CD4-positive, alpha-beta memory T cell (primary cell): ENCODE measurements around the gene ZNF740. TPM values are rescaled to one million over a fixed set of nuclear protein-coding genes. Genes with fewer than 3 reads are reported as not detected.

Experiments
- CTCF ChIA-PET: fragments of 350-600 bp; sonication (Branson Sonifier 250); formaldehyde crosslinking; loops from one replicate; lab custom pipeline; 2021; ENCODE audit warnings: inconsistent platforms; ENCODE audit not compliant: partially characterized antibody; lab: Charles Lee
- POLR2A ChIA-PET: fragments of 350-600 bp; sonication (Branson Sonifier 250); formaldehyde crosslinking; loops from one replicate; lab custom pipeline; 2021; ENCODE audit not compliant: partially characterized antibody; lab: Charles Lee
- DNase-seq, 5 donors: peaks; one replicate each; pipeline versions ENCODE4 v3.0.0 to v3.0.0-alpha.2; 2020 to 2022; ENCODE audit warnings: mixed read lengths in 1 of 5
- H3K27ac ChIP-seq: one replicate; pipeline ENCODE4 v1.7.0; 2013; ENCODE audit warnings: low read depth, low read length
- H3K27me3 ChIP-seq: 2 replicates; pipeline ENCODE4 v1.7.0; 2013; ENCODE audit warnings: mild to moderate bottlenecking, low read length, moderate library complexity; ENCODE audit not compliant: insufficient read depth
- H3K36me3 ChIP-seq: 2 replicates; pipeline ENCODE4 v1.7.0; 2013; ENCODE audit warnings: mild to moderate bottlenecking, low read length, moderate library complexity; ENCODE audit not compliant: insufficient read depth
- H3K4me1 ChIP-seq: 2 replicates; pipeline ENCODE4 v1.7.0; 2013; ENCODE audit warnings: mild to moderate bottlenecking, low read length, moderate library complexity; ENCODE audit not compliant: insufficient read depth
- H3K4me3 ChIP-seq, 2 donors: one replicate each; pipeline ENCODE4 v1.7.0; 2013; ENCODE audit warnings: low read length in 2 of 2, mild to moderate bottlenecking in 1 of 2
- H3K9me3 ChIP-seq, 2 donors: one replicate each; pipeline ENCODE4 v1.7.0; 2013; ENCODE audit warnings: low read length in 2 of 2, control low read depth in 1 of 2; ENCODE audit not compliant: control insufficient read depth in 1 of 2
- H3K27ac Mint-ChIP-seq, 7 donors: one replicate each; pipeline ENCODE4 v1.8.0; 2020 to 2021; ENCODE audit warnings: mixed read lengths in 7 of 7, mild to moderate bottlenecking in 6 of 7, inconsistent platforms in 3 of 7, moderate library complexity in 3 of 7
- H3K27me3 Mint-ChIP-seq, 2 donors: one replicate each; pipeline ENCODE4 v1.8.0; 2020 to 2021; ENCODE audit warnings: mixed read lengths in 2 of 2
- H3K36me3 Mint-ChIP-seq, 2 donors: one replicate each; pipeline ENCODE4 v1.8.0; 2020 to 2021; ENCODE audit warnings: mixed read lengths in 2 of 2, inconsistent platforms in 1 of 2, mild to moderate bottlenecking in 1 of 2
- H3K4me1 Mint-ChIP-seq, 4 donors: one replicate each; pipeline ENCODE4 v1.8.0; 2020 to 2021; ENCODE audit warnings: mixed read lengths in 4 of 4, mild to moderate bottlenecking in 1 of 4
- H3K4me3 Mint-ChIP-seq, 8 donors: one replicate each; pipeline ENCODE4 v1.8.0; 2020 to 2021; ENCODE audit warnings: mixed read lengths in 8 of 8, mild to moderate bottlenecking in 7 of 8, moderate library complexity in 6 of 8, inconsistent platforms in 3 of 8
- H3K9me3 Mint-ChIP-seq, 8 donors: one replicate each; pipeline ENCODE4 v1.8.0; 2020 to 2021; ENCODE audit warnings: mixed read lengths in 8 of 8, mild to moderate bottlenecking in 5 of 8, inconsistent platforms in 3 of 8, moderate library complexity in 1 of 8
- intact Hi-C: fragments of 100-400 bp; cut with micrococcal nuclease; formaldehyde crosslinking; loops from one replicate; pipeline ENCODE4 v1.15.1; 2023
- polyA plus RNA-seq, 2 donors: library from polyadenylated mRNA; unstranded; fragments of 300-500 nt; fragmentation: Illumina TruSeq; gene quantifications; one replicate each; pipeline ENCODE4 v1.2.3, GENCODE V29; 2021
- total RNA-seq, 2 experiments: library from RNA; stranded (reverse); gene quantifications; one replicate each; pipeline ENCODE4 v1.2.3, GENCODE V29; 2021

The ZNF740 gene
- total and polyA plus RNA-seq, 4 experiments from 2014 or later = 0.90 to 113 (median 56.1) TPM

GRCh38 chr12:53213348-53213747 lies 32.8 kb downstream of the ZNF740 start:
- ChIA-PET POLR2A (interaction anchor here (0.5 to 27.7 kb wide), 14 partner anchors 8 to 200 kb away, joined by 3 to 463 read pairs (median 14); partner anchors contain the start of genes AAAS, CSAD, ESPL1 and PFDN5), CTCF (interaction anchor here (0.7 to 12.8 kb wide), 33 partner anchors 10 to 159 kb away, joined by 3 to 339 read pairs (median 6); partner anchors contain the start of genes AAAS, CSAD, ESPL1 and MYG1)
- Histone ChIP-seq H3K36me3 (peaks cover 50% of the 10 kb centered on the region), H3K9me3 (no peaks in the 10 kb centered on the region), H3K4me3 (no peak overlapping the region), H3K27me3 (no peaks in the 10 kb centered on the region), H3K4me1 (peaks cover 84% of the 10 kb centered on the region), H3K27ac (peak overlapping the region; percentile 36)
- DNase-seq = peak; percentile 77 to 84 (median 78)
- Mint-ChIP-seq H3K9me3 (no peaks in the 10 kb centered on the region), H3K27me3 (no peaks in the 10 kb centered on the region), H3K4me3 (peak overlapping the region in 1 of 8 donors; percentile 41), H3K36me3 (peaks cover 46 to 66% of the 10 kb centered on the region in 2 donors), H3K27ac (peak overlapping the region; percentile 46 to 97 (median 87)), H3K4me1 (peaks cover 45 to 81% (median 68%) of the 10 kb centered on the region in 4 donors)
- intact Hi-C loops = loop anchor here (1.0 to 2.0 kb wide), 5 partner anchors 38 to 108 kb away; partner anchors contain the start of genes AAAS and ESPL1

GRCh38 chr12:53214221-53214620 lies 33.7 kb downstream of the ZNF740 start:
- H3K4me3 ChIP-seq = no peak overlapping the region
- Mint-ChIP-seq H3K27ac (peak overlapping the region; percentile 30 to 97 (median 84)), H3K4me1 (peaks cover 42 to 79% (median 66%) of the 10 kb centered on the region in 4 donors), H3K36me3 (peaks cover 46 to 67% of the 10 kb centered on the region in 2 donors), H3K9me3 (no peaks in the 10 kb centered on the region), H3K4me3 (peak overlapping the region in 1 of 8 donors; percentile 14), H3K27me3 (no peaks in the 10 kb centered on the region)
- no peaks in the 10 kb centered on the region for H3K9me3 ChIP-seq
- intact Hi-C loops = no loop called here
- DNase-seq = no peak
- peaks cover 50% of the 10 kb centered on the region for H3K36me3 ChIP-seq
- H3K4me1 ChIP-seq = peaks cover 84% of the 10 kb centered on the region
- peak overlapping the region; percentile 36 for H3K27ac ChIP-seq
- ChIA-PET POLR2A (interaction anchor here (0.5 to 27.7 kb wide), 18 partner anchors 7 to 200 kb away, joined by 3 to 463 read pairs (median 8); partner anchors contain the start of genes AAAS, CSAD, ESPL1 and MYG1), CTCF (interaction anchor here (0.8 to 12.8 kb wide), 30 partner anchors 9 to 148 kb away, joined by 3 to 339 read pairs (median 6); partner anchors contain the start of genes AAAS, CSAD, ESPL1 and MYG1)
- no peaks in the 10 kb centered on the region for H3K27me3 ChIP-seq

GRCh38 chr12:53214687-53215455 lies 34.3 kb downstream of the ZNF740 start:
- intact Hi-C loops = no loop called here
- H3K27me3 Mint-ChIP-seq = no peaks in the 10 kb centered on the region
- Histone ChIP-seq H3K27me3 (no peaks in the 10 kb centered on the region), H3K9me3 (no peaks in the 10 kb centered on the region), H3K4me3 (no peak overlapping the region), H3K27ac (peak overlapping the region; percentile 24), H3K4me1 (peaks cover 79% of the 10 kb centered on the region), H3K36me3 (peaks cover 50% of the 10 kb centered on the region)
- H3K27ac Mint-ChIP-seq = peak overlapping the region; percentile 30 to 97 (median 80)
- no peak for DNase-seq
- H3K4me3 Mint-ChIP-seq = no peak overlapping the region
- H3K4me1 Mint-ChIP-seq = peaks cover 43 to 80% (median 67%) of the 10 kb centered on the region in 4 donors
- ChIA-PET POLR2A (interaction anchor here (0.7 to 27.7 kb wide), 18 partner anchors 6 to 130 kb away, joined by 3 to 463 read pairs (median 8); partner anchors contain the start of genes AAAS, CSAD, ESPL1 and MYG1), CTCF (interaction anchor here (0.8 to 12.8 kb wide), 19 partner anchors 8 to 137 kb away, joined by 3 to 339 read pairs (median 17); partner anchors contain the start of genes AAAS, ESPL1, MYG1 and PFDN5)
- H3K9me3 Mint-ChIP-seq = no peaks in the 10 kb centered on the region
- peaks cover 46 to 73% of the 10 kb centered on the region in 2 donors for H3K36me3 Mint-ChIP-seq

GRCh38 chr12:53215497-53215896 lies 35.0 kb downstream of the ZNF740 start:
- intact Hi-C loops = no loop called here
- CTCF ChIA-PET = interaction anchor here (0.8 to 12.8 kb wide), 16 partner anchors 10 to 130 kb away, joined by 3 to 339 read pairs (median 17); partner anchors contain the start of genes AAAS, ESPL1, MYG1 and PFDN5
- Mint-ChIP-seq H3K27ac (peak overlapping the region; percentile 72 to 97 (median 81)), H3K36me3 (peaks cover 46 to 75% of the 10 kb centered on the region in 2 donors), H3K27me3 (no peaks in the 10 kb centered on the region), H3K9me3 (no peaks in the 10 kb centered on the region), H3K4me1 (peaks cover 43 to 85% (median 68%) of the 10 kb centered on the region in 4 donors), H3K4me3 (peak overlapping the region in 3 of 8 donors; percentile 41 to 94 (median 61))
- Histone ChIP-seq H3K27me3 (no peaks in the 10 kb centered on the region), H3K4me1 (peaks cover 73% of the 10 kb centered on the region), H3K9me3 (no peaks in the 10 kb centered on the region), H3K36me3 (peaks cover 47% of the 10 kb centered on the region), H3K4me3 (no peak overlapping the region), H3K27ac (peak overlapping the region; percentile 24)
- POLR2A ChIA-PET = interaction anchor here (1.1 to 27.7 kb wide), 11 partner anchors 6 to 109 kb away, joined by 3 to 463 read pairs (median 16); partner anchors contain the start of genes CSAD, ESPL1, ITGB7 and PFDN5
- DNase-seq = no peak

- H3K4me1 ChIP-seq = peaks cover 75% of the 10 kb centered on the region
- POLR2A ChIA-PET = interaction anchor here (0.9 to 16.2 kb wide), 10 partner anchors 8 to 107 kb away, joined by 3 to 333 read pairs (median 38); partner anchors contain the start of genes AAAS, CSAD, ESPL1 and ITGB7
Measured at GRCh38 chr12:53217051-53217930, 36.8 kb downstream of the ZNF740 start.

DNA sequence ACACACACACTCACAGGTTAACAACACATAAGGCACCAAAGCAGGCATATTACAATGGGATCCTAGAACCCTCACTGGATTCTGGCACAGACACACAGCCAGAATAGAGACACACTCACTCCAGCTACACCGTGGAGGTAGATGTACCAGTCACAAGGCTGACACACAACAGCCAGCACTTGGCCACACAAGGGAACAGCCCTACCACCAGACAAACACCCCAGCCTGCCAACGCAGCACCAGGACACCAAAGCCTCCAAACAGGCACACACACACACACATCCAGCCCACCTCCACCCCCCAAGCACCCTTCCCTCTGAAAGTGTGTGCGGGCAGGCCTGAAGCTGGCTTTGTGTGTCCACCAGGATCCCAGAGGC lies 37.4 kb downstream of the ZNF740 start:
- ChIA-PET CTCF (interaction anchor here (0.8 to 12.8 kb wide), 4 partner anchors 15 to 73 kb away, joined by 3 to 339 read pairs (median 23); partner anchors contain the start of genes MYG1 and PFDN5), POLR2A (interaction anchor here (0.9 to 16.2 kb wide), 11 partner anchors 8 to 103 kb away, joined by 3 to 333 read pairs (median 44); partner anchors contain the start of genes AAAS, CSAD, ESPL1 and ITGB7)
- H3K4me1 Mint-ChIP-seq = peaks cover 49 to 92% (median 71%) of the 10 kb centered on the region in 4 donors
- peak overlapping the region; percentile 89 to 97 (median 91) for H3K27ac Mint-ChIP-seq
- H3K36me3 Mint-ChIP-seq = peaks cover 30 to 59% of the 10 kb centered on the region in 2 donors
- intact Hi-C loops = no loop called here
- DNase-seq = no peak
- Histone ChIP-seq H3K27ac (peak overlapping the region; percentile 98), H3K4me3 (peak overlapping the region; percentile 1 to 4), H3K4me1 (peaks cover 78% of the 10 kb centered on the region), H3K36me3 (peaks cover 24% of the 10 kb centered on the region), H3K9me3 (no peaks in the 10 kb centered on the region), H3K27me3 (no peaks in the 10 kb centered on the region)
- H3K9me3 Mint-ChIP-seq = no peaks in the 10 kb centered on the region
- H3K4me3 Mint-ChIP-seq = peak overlapping the region; percentile 83 to 97 (median 91)
- H3K27me3 Mint-ChIP-seq = no peaks in the 10 kb centered on the region

More at GRCh38 chr12:53217051-53217930, 36.8 kb downstream of the ZNF740 start:
- intact Hi-C loops = no loop called here
- Mint-ChIP-seq H3K27me3 (no peaks in the 10 kb centered on the region), H3K27ac (peak overlapping the region; percentile 89 to 97 (median 91)), H3K4me3 (peak overlapping the region; percentile 83 to 97 (median 91)), H3K36me3 (peaks cover 36 to 64% of the 10 kb centered on the region in 2 donors), H3K9me3 (no peaks in the 10 kb centered on the region), H3K4me1 (peaks cover 44 to 91% (median 68%) of the 10 kb centered on the region in 4 donors)
- Histone ChIP-seq H3K27ac (peak overlapping the region; percentile 98), H3K9me3 (no peaks in the 10 kb centered on the region), H3K36me3 (peaks cover 30% of the 10 kb centered on the region), H3K27me3 (no peaks in the 10 kb centered on the region), H3K4me3 (peak overlapping the region; percentile 1 to 4)
- DNase-seq = peak in 4 of 5 donors; percentile 36 to 61 (median 40)
- CTCF ChIA-PET = interaction anchor here (0.7 to 12.8 kb wide), 10 partner anchors 16 to 128 kb away, joined by 3 to 339 read pairs (median 4); partner anchors contain the start of genes MYG1 and PFDN5
